Central memory CD8-positive, alpha-beta T cell (primary cell): ENCODE measurements around the gene MB21D2.

Source experiments
- ATAC-seq: fragments of 150-1000 bp; cut with Tn5 transposase; replicated peaks from 2 replicates; pipeline ENCODE4 v1.10.0; 2022; ENCODE audit warnings: mild to moderate bottlenecking, moderate FRiP score, moderate number of reproducible peaks; ENCODE audit not compliant: poor library complexity, severe bottlenecking; ENCODE audit errors: extremely low read depth
- DNase-seq, 2 donors: peaks; one replicate each; pipeline ENCODE4 v3.0.0; 2021; ENCODE audit warnings: low spot score in 2 of 2
- H3K27ac Mint-ChIP-seq: one replicate; pipeline ENCODE4 v1.8.0; 2022; ENCODE audit warnings: low read depth, mild to moderate bottlenecking, moderate library complexity, mixed read lengths
- H3K27me3 Mint-ChIP-seq: one replicate; pipeline ENCODE4 v1.8.0; 2022; ENCODE audit warnings: mixed read lengths
- H3K36me3 Mint-ChIP-seq: one replicate; pipeline ENCODE4 v1.8.0; 2022; ENCODE audit warnings: mild to moderate bottlenecking, moderate library complexity, mixed read lengths; ENCODE audit not compliant: insufficient read depth
- H3K4me1 Mint-ChIP-seq: one replicate; pipeline ENCODE4 v1.8.0; 2022; ENCODE audit warnings: mixed read lengths
- H3K4me3 Mint-ChIP-seq: one replicate; pipeline ENCODE4 v1.8.0; 2022; ENCODE audit warnings: mild to moderate bottlenecking, moderate library complexity, mixed read lengths
- H3K9me3 Mint-ChIP-seq: one replicate; pipeline ENCODE4 v1.8.0; 2022; ENCODE audit warnings: mixed read lengths

The MB21D2 gene

DNA sequence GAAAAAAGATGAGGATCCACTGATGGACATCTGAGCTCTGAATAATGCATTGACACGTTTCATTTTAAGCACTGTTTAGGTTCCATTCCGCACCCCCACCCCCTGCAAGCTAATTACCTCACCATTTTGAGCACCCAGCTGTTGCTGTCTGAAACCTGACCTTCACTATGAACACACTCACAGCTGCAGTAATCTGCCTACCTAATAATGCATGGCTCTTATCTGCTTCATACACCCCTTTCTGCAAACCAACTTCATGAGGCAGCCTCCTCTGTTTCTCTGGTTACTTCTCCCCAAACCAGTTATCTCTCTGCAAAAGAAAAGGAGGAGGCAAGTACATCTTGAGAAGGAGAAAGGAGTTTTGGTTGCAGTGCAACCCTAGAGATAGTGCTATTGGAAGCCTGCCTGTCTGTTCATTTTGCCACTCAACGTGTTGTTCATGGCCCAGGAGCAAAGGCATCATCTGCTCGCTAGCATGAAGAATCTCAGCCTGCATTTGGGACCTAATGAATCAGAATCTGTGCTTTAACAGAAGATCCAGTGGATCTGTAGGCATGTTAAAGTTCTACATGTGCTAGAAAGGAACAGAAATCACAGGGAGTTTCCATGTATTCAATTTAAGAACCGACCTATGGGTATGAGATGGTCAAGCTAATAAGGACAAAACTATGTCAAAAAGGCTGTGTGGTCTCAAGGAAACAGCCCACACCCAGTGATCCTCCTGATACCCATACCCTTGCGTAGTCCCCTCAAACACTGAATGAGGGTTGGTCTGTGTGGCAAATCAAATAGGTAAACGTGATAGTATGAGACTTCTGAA lies 87.2 kb downstream of the MB21D2 start:
- H3K4me1 Mint-ChIP-seq: no peaks in the 10 kb centered on the region
- no peaks in the 10 kb centered on the region for H3K27me3 Mint-ChIP-seq
- H3K4me3 Mint-ChIP-seq: no peak overlapping the region
- no peak for ATAC-seq
- peaks cover 4% of the 10 kb centered on the region for H3K36me3 Mint-ChIP-seq
- H3K9me3 Mint-ChIP-seq: peaks cover 5% of the 10 kb centered on the region
- no peak for DNase-seq
- H3K27ac Mint-ChIP-seq: no peak overlapping the region

DNA sequence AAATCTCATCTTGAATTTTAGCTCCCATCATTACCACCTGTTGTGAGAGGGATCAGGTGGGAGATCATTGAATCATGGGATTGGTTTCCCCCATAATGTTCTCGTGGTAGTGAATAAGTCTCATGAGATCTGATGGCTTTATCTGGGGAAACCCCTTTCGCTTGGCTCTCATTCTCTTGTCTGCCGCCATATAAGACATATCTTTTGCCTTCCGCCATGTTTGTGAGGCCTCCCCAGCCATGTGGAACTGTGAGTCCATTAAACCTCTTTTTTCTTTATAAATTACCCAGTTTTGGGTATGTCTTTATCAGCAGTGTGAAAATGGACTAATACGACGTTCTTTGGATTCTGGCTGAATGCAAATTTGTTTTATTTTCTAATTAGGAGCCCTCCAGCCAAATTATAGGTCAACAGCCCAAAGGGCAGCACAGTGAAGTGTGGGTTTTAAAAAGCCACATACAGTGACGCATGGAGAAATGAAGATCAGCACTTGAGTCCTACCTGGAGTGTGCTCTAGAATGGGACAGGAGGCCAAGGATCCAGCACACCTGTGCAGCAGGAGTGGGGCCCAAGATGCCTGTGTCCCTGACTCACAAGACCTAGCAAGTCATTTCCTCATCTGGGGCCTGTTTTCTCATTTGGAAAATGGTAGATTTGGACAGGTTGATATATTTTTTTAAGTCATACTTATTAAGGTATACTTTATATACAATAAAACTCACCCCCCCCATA lies 89.6 kb downstream of the MB21D2 start:
- H3K4me1 Mint-ChIP-seq: no peaks in the 10 kb centered on the region
- no peak for ATAC-seq
- DNase-seq: no peak
- no peak overlapping the region for H3K4me3 Mint-ChIP-seq
- H3K27me3 Mint-ChIP-seq: no peaks in the 10 kb centered on the region
- H3K36me3 Mint-ChIP-seq: peaks cover 4% of the 10 kb centered on the region
- no peak overlapping the region for H3K27ac Mint-ChIP-seq
- no peaks in the 10 kb centered on the region for H3K9me3 Mint-ChIP-seq

DNA sequence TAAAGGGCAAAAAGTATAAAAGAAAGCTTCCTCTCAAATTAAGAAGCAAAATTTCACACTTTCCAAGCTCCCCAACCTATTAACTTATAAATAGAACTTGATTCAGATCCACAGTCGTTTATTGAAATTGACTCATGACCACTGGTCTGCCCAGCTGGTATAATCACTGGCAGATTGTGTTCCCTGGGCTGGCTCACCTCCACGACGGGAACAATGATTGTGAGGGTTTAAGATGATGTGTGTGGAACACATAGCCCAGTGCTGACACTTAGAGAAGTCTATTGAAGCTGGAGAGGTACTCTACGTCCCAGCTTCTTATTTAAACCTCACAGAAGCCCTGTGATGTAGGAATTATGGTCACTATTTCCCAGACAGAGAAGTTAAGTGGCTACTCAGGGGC lies 90.4 kb downstream of the MB21D2 start:
- ATAC-seq: no peak
- Mint-ChIP-seq H3K27ac (no peak overlapping the region), H3K36me3 (peaks cover 4% of the 10 kb centered on the region), H3K4me3 (no peak overlapping the region), H3K4me1 (no peaks in the 10 kb centered on the region), H3K9me3 (no peaks in the 10 kb centered on the region), H3K27me3 (no peaks in the 10 kb centered on the region)
- DNase-seq: no peak

DNA sequence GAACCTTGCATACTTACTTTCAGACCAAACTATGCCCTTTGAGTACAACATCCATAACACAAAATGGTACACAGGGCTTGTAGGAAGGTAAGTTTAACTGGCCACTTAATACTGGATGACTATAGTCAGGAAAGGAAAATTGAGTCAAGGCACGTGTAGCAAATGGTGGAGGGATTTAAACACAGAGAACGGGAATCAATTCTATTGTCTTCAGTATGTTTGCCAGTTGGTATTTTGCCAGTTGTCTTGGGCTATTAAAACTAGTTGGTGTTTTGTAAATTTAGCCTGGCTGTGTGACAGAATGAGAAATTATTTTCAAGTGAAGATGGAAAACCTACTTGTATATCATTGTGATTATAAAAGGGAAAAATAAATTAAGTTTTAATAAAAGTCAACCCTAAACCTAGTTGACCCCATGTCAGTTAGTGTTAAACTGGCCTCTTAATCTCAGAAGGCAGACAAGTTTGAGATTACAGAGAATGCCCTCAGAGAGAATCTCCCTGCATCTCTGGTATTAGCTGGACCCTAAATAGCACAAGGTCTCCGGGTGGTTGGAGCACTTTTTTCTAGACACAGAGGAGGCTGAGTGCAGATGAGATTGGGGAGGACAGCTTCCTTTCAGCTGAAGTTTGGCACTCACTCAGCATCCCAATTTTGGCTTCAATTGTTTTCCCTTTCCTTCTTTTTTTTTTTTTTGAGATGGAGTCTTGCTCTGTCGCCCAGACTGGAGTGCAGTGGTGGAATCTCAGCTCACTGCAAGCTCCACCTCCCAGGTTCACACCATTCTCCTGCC lies 91.2 kb downstream of the MB21D2 start:
- H3K27me3 Mint-ChIP-seq: no peaks in the 10 kb centered on the region
- no peak overlapping the region for H3K4me3 Mint-ChIP-seq
- no peaks in the 10 kb centered on the region for H3K4me1 Mint-ChIP-seq
- no peak overlapping the region for H3K27ac Mint-ChIP-seq
- no peak for ATAC-seq
- no peak for DNase-seq
- H3K9me3 Mint-ChIP-seq: no peaks in the 10 kb centered on the region
- peaks cover 4% of the 10 kb centered on the region for H3K36me3 Mint-ChIP-seq

DNA sequence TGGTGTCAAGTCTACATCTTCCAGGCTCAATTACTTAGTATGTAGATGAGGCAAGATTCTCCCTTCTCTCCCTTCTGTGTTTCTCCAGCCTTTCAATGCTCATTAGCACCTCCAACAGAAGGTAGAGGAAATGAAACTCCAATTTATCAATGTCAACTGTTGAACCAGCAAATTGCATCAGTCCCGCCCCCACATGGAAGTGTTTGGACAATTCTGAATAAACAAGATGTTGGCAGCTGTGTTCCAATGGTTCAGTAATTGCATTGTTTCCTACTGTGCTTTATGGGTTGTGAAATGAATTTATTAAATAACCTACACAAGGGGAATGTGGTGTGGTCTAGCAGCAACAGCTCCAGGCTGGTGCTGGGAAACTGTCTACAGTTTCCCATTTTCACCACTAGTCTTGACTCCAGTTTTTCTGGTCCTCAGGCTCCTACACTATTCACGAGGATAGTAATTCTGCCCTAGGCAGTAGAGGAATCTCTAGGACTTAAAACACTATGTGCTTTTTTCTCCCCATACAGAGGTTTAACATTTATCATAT lies 91.9 kb downstream of the MB21D2 start:
- H3K36me3 Mint-ChIP-seq: peaks cover 4% of the 10 kb centered on the region
- no peaks in the 10 kb centered on the region for H3K27me3 Mint-ChIP-seq
- H3K4me3 Mint-ChIP-seq: no peak overlapping the region
- ATAC-seq: no peak
- no peaks in the 10 kb centered on the region for H3K9me3 Mint-ChIP-seq
- H3K27ac Mint-ChIP-seq: no peak overlapping the region
- no peak for DNase-seq
- no peaks in the 10 kb centered on the region for H3K4me1 Mint-ChIP-seq

DNA sequence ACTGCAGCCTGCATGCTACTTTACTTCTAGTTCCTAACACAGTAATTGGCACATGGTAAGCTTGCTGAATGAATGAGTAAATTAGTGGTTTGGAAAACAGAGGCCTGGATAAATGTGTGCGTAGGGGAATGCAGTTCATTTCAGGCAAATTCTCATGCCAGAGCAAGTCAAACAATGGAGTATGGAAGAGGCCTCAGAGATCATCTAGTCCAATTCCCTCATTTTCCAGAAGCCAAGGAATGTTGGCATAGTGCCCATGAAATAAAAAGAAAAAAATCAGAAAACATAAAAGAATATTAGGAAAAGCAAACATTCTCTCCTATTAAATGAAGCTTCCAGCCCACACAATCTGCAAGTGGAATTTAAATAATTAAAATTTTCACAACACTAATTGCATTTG lies 92.4 kb downstream of the MB21D2 start:
- Mint-ChIP-seq H3K27me3 (no peaks in the 10 kb centered on the region), H3K36me3 (peaks cover 4% of the 10 kb centered on the region), H3K4me3 (no peak overlapping the region), H3K9me3 (no peaks in the 10 kb centered on the region), H3K4me1 (no peaks in the 10 kb centered on the region), H3K27ac (no peak overlapping the region)
- no peak for DNase-seq
- no peak for ATAC-seq

DNA sequence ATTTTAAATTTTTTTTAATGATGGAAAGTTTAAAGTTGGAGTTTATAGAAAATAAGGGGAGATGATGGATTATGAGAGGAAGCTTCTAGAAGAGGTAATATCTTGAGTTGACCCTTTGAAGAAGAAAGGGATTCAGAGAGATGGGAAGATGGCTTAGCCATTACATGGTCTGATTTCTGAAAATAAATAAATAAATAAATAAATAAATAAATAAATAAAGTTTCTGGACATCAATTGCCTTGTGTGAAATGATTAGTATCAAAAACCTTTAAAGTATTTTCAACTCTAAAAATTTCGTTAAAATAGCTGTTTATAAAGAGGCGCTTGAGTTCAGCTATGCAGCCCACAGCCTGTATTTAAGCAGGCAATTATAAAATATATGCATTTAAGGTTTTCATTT lies 93.3 kb downstream of the MB21D2 start:
- ATAC-seq (no peak), DNase-seq (no peak)
- Mint-ChIP-seq H3K9me3 (no peaks in the 10 kb centered on the region), H3K36me3 (peaks cover 4% of the 10 kb centered on the region), H3K27ac (no peak overlapping the region), H3K4me3 (no peak overlapping the region), H3K4me1 (no peaks in the 10 kb centered on the region), H3K27me3 (no peaks in the 10 kb centered on the region)

DNA sequence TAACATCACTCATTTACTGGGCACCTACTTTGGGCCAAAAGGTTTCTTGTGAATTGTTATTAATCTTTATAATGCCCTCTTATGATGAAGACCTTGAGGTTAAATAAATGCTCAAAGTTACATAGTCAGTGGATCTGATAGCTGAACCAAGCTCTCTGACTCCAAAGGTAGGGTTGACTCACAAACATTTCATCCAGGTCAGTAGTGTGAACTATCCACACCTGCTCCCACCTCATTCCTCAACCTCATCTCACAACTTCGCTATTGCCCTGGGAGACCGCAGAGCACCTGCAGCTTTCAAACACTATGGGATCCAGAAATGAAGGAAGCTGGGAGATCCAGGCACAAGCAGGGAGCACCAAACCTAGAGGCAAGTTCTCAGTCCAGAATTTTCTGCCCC lies 96.5 kb downstream of the MB21D2 start:
- no peaks in the 10 kb centered on the region for H3K4me1 Mint-ChIP-seq
- DNase-seq (no peak), ATAC-seq (no peak)
- H3K27ac Mint-ChIP-seq: no peak overlapping the region
- H3K9me3 Mint-ChIP-seq: no peaks in the 10 kb centered on the region
- H3K36me3 Mint-ChIP-seq: no peaks in the 10 kb centered on the region
- H3K27me3 Mint-ChIP-seq: no peaks in the 10 kb centered on the region
- no peak overlapping the region for H3K4me3 Mint-ChIP-seq

DNA sequence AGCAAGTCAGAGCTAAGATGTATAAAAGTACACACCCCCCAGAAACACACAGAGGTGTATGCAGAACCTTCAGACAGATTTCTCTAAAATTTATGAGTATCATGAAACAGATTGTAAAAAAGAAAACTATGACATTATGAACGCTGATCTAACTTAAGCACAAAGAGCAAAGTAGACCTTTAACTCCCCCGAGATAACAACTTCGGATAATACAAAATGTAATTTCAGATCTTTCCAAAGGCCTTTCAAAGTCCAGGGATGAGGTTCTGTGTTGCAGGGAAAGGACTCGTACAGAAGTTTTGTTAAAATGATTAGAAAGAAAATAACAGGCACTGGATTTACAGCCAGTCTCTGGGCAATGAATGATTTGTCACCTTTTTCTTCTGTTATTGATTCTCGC lies 97.5 kb downstream of the MB21D2 start:
- H3K4me1 Mint-ChIP-seq: no peaks in the 10 kb centered on the region

DNA sequence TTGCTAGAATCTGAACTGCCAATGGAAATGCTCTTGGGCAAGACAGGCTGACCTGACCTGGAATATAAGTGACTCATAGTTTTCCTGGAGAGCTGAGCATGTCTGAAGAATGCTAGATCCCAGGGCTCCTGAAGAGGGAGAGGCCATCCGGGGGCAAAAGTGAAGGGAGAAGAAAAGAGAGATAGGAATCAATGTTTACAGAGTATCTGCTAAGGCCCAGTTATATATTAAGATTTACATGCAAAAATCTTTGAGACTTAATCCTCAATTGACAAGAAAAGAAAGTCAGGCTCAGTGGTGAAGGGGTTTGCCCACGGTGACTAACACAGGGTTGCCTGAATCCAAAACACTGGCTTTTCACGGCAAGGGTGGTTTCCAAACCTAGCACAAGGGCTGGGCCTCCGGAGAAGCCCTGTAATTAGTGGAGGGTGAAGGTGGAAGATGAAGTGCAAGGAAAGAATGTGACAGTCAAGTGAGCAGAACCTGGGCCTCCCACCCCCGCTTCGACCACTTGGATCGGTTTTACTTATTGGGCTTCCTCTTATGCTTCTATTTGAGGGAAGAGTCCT lies 98.6 kb downstream of the MB21D2 start:
- no peak for DNase-seq
- Mint-ChIP-seq H3K4me1 (no peaks in the 10 kb centered on the region), H3K27ac (no peak overlapping the region), H3K36me3 (no peaks in the 10 kb centered on the region), H3K9me3 (no peaks in the 10 kb centered on the region), H3K27me3 (no peaks in the 10 kb centered on the region), H3K4me3 (no peak overlapping the region)
- ATAC-seq: no peak

More for the DNA sequence above, 97.5 kb downstream of the MB21D2 start:
- H3K36me3 Mint-ChIP-seq: no peaks in the 10 kb centered on the region
- ATAC-seq (no peak), DNase-seq (no peak)
- no peak overlapping the region for H3K4me3 Mint-ChIP-seq
- H3K27me3 Mint-ChIP-seq: no peaks in the 10 kb centered on the region
- no peaks in the 10 kb centered on the region for H3K9me3 Mint-ChIP-seq
- no peak overlapping the region for H3K27ac Mint-ChIP-seq

DNA sequence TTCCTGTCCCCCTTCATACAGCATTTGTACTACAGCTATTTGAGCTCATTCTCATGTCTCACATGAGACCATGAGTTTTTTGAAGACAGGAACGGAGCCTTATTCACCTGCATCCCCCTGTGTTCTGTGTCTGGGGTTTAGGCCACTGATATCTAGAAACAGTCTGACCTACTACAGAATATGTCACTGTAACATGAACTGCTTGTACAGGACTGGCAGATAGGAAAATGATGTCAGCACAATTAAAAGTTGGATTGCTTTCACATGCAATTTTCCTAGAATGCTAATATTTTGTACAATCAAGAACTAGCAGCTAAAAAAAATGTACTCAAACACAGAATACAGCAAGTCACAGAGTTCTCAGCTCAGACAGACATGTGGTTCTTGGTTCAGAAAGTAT lies 99.5 kb downstream of the MB21D2 start:
- no peaks in the 10 kb centered on the region for H3K27me3 Mint-ChIP-seq
- H3K36me3 Mint-ChIP-seq: no peaks in the 10 kb centered on the region
- no peak overlapping the region for H3K4me3 Mint-ChIP-seq
- no peaks in the 10 kb centered on the region for H3K9me3 Mint-ChIP-seq
- no peaks in the 10 kb centered on the region for H3K4me1 Mint-ChIP-seq
- ATAC-seq: no peak
- no peak overlapping the region for H3K27ac Mint-ChIP-seq
- DNase-seq: no peak

DNA sequence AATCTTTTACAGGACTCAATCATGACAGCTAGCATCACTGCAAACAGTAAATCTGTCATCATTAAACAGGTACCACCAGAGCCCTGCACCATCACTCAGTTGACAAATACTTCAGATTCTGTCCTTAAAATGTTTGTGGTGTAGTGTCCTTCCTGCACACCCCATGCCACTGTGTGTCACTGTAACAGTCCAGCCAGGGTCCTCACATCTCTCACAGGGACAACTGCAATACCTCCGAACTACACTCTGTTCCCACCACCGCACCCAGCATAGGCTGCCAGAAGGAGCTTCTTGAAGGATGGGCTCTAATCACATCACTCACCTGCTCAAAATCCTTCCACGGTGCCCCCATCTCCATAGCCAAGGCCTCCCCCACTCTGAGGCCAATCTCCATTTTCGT lies 100.2 kb downstream of the MB21D2 start:
- Mint-ChIP-seq H3K9me3 (no peaks in the 10 kb centered on the region), H3K27me3 (no peaks in the 10 kb centered on the region), H3K4me1 (no peaks in the 10 kb centered on the region), H3K27ac (no peak overlapping the region), H3K36me3 (no peaks in the 10 kb centered on the region), H3K4me3 (no peak overlapping the region)
- no peak for DNase-seq
- no peak for ATAC-seq
